22Rv1 (cell line): ENCODE data around the gene NTRK3.

Source experiments
- H3K27ac ChIP-seq: fragments of 450-650 bp; 2 replicates; pipeline ENCODE4 v1.5.1; 2017
- ZFX ChIP-seq: fragments of 450-650 bp; IDR thresholded peaks from 2 replicates; pipeline ENCODE4 v1.6.1; 2017; ENCODE audit warnings: antibody characterized with exemption, borderline replicate concordance
- TF ChIP-seq, protein P1 (sequence below): fragments of 450-650 bp; IDR thresholded peaks from 2 replicates; pipeline ENCODE4 v1.5.1; 2017; ENCODE audit warnings: mild to moderate bottlenecking

The NTRK3 gene

DNA sequence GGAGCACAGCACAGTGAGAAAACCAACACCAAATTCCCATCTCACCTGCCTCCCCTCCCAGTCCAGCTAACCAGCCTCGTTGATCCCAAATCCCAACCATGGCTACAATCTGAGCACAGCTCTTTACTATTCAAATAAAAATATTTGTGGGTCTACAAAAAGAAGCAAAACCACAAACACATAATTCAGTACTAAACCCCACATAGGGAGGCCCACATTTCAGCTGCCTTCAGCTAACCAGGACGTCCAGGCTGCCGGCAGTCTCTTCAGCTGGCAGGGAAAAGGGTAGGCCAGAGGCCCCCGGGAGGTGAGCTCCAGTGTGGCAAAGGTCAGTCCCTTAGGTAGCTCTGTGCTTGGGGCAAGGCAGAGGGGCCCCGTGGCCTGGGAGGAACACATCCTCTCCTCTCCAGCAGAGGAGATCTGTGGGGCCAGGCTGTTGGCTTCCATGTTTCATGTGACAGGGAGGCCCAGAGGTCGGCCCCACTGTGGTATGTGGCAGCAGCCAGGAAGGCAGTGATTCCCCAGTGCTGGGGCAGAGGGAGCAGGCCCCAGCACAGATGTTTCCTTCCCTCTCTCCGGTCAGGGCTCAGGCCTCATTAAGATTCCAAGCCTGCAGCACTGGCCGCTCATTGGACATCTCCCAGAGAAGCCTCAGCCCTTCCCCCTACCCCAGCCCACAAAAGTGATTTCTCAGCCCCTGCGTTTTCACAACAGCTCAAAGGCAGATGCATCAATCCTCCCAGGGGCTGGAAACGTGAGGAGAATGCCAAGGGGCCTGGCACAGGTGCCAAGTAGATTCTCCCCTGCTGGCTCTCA, 381.4 kb downstream of the NTRK3 start:
- H3K27ac ChIP-seq, result no peak overlapping the region
- TF ChIP-seq, protein P1, sequence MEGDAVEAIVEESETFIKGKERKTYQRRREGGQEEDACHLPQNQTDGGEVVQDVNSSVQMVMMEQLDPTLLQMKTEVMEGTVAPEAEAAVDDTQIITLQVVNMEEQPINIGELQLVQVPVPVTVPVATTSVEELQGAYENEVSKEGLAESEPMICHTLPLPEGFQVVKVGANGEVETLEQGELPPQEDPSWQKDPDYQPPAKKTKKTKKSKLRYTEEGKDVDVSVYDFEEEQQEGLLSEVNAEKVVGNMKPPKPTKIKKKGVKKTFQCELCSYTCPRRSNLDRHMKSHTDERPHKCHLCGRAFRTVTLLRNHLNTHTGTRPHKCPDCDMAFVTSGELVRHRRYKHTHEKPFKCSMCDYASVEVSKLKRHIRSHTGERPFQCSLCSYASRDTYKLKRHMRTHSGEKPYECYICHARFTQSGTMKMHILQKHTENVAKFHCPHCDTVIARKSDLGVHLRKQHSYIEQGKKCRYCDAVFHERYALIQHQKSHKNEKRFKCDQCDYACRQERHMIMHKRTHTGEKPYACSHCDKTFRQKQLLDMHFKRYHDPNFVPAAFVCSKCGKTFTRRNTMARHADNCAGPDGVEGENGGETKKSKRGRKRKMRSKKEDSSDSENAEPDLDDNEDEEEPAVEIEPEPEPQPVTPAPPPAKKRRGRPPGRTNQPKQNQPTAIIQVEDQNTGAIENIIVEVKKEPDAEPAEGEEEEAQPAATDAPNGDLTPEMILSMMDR, result no peak
- TF ChIP-seq ZFX, result no peak

DNA sequence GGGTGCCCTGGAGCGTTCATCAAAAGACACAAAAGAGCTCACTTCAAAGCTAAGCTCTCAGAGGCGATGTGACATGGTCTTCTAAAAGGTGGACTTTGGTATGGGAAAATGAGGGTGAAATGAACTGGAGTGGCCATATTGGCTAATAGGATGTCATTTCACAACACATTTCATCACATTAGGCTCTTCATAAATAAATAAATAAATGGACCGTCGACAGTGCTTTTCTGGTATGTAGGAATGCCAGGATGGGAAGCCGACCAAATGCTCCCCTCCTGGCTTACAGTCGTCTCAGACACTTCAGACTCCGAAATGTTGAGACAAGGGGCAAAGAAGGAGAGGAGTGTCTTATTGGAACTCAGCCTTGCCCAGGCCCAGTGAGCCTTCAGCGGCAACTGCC, 383.0 kb downstream of the NTRK3 start:
- no peak overlapping the region for H3K27ac ChIP-seq
- TF ChIP-seq ZFX, result no peak
- TF ChIP-seq, protein P1, result no peak

DNA sequence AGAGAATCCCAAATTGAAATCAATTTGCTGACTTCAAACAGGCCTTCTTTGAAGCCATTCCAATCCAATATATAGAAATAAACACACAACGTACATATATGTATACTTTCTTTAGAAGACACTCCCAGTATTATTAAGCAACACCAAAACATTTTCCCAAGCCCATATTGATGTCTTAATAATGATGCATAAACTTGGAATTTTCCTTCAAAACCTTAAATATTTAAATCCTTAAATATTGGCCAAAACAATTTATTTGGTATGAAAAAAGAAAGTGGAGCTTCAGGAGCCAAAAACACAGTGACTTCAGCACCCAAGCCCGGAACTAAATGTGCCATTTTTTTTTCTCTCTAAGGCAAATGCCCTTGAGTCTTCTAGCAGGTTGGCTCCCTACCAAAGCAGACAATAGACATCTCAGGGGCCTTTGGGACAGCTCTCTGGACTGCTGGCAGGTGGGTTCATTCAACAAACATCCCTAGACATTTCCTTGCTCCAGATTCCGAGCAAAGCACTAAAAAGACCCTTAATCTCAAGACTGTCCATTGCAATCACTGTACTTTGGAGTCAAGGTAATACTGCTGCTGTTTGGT, 384.7 kb downstream of the NTRK3 start:
- H3K27ac ChIP-seq, result no peak overlapping the region

DNA sequence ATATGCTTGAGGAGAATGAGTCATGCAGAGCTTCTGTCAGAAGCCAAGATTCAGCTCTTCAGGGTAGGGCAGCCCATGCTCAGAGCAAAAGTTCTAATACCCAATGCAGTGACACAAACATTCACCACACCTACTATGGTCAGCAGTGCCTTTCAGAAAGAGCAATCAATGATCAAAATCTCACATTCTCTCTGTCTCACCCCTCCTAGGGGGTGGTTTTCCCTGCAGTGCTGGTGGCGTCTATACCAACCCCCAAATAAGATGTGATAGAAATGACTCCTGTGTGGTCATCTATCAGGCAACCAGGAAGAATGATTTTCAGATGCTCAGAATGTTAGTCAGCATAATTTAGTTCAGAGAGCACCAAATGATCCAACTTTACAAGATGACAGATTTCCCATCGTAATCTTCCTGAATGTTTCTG, 385.3 kb downstream of the NTRK3 start:
- TF ChIP-seq, protein P1, result no peak
- TF ChIP-seq ZFX, result no peak
- H3K27ac ChIP-seq, result no peak overlapping the region

More for the DNA sequence above, 384.7 kb downstream of the NTRK3 start:
- TF ChIP-seq, protein P1, result no peak
- TF ChIP-seq ZFX, result no peak

DNA sequence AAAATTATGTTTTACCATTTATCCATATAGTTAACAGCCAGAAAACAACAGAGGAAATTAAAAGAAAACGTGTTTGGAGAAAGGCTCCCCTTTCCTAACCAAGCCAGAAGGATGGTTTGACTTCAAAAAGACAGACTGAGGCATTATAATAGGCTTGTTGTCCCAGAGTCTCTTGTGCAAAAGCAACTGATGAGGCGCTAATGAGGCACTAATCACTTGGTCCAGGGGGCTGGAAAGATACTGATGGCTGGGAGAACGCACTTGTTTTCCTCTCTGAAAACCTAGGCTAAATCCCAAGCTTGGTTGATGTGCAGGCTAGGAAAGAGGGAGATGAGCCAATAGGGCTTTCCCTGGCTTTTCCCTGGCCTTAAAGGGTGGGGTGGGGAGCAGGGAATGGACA, 389.6 kb downstream of the NTRK3 start:
- no peak overlapping the region for H3K27ac ChIP-seq
- TF ChIP-seq, protein P1, result no peak
- no peak for TF ChIP-seq ZFX

GRCh38 chr15:87863152-87863551, 393.4 kb downstream of the NTRK3 start:
- H3K27ac ChIP-seq, result no peak overlapping the region
- TF ChIP-seq ZFX, result no peak
- TF ChIP-seq, protein P1, result no peak

DNA sequence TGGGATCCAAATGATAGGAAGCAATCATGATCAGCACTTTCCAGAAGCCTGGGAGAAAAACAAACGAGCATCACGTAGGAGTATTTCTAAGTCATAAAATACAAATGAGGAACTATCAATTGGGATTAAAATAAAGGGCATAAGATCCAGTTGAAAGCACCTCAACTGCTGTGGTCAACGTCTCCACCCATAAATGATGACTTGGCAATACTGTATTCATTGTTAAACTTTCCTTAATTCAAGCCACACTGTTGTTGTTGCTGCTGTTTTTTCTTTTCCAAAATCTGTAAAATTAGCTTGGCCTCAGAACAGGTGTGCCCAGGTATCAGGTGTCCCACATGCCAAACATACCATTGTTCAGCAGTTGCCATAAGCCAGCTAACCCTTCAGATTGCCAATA, 395.8 kb downstream of the NTRK3 start:
- no peak overlapping the region for H3K27ac ChIP-seq
- TF ChIP-seq, protein P1, result no peak
- no peak for TF ChIP-seq ZFX
